T-cell (primary cell): Measurements from ENCODE around the gene RHOBTB1. TPM values are rescaled to one million over a fixed set of nuclear protein-coding genes. Genes with fewer than 3 reads are reported as not detected.

Experiments
- ATAC-seq, 4 experiments: fragments of 200-7000 bp in 3 of 4; fragments of 150-1000 bp in 1 of 4; cut with Tn5 transposase; replicated peaks in 1 of 4; 1 replicate in 3 of 4; 2 replicates in 1 of 4; pipeline ENCODE4 v1.10.0; 2021; ENCODE audit warnings: moderate library complexity in 3 of 4, mild to moderate bottlenecking in 2 of 4, moderate number of reproducible peaks in 1 of 4
- CTCF ChIA-PET, 2 donors: fragments of 300-600 bp; sonication (Branson Sonifier 250); formaldehyde crosslinking; loops; one replicate each; lab custom pipeline; 2022; ENCODE audit warnings: antibody characterized with exemption in 2 of 2; lab: Charles Lee
- POLR2A ChIA-PET, 2 donors: fragments of 300-600 bp; sonication (Branson Sonifier 250); formaldehyde crosslinking; loops; one replicate each; lab custom pipeline; 2022; ENCODE audit warnings: antibody characterized with exemption in 2 of 2; lab: Charles Lee
- DNase-seq, 35 experiments: peaks; one replicate each; pipeline versions ENCODE4 v3.0.0 to v3.0.0-alpha.2; 2013 to 2023
- H3K27ac ChIP-seq: one replicate; pipeline ENCODE4 v1.5.1; 2013; ENCODE audit warnings: low read length
- H3K27me3 ChIP-seq, 2 experiments: replicated peaks in 1 of 2; 1 replicate in 1 of 2; 2 replicates in 1 of 2; pipeline versions ENCODE4 v1.6.1 to v1.7.0; 2013; ENCODE audit warnings: low read length in 1 of 2, mixed read lengths in 1 of 2; ENCODE audit not compliant: control insufficient read depth in 2 of 2, insufficient read depth in 2 of 2; ENCODE audit errors: extremely low read depth in 1 of 2
- H3K36me3 ChIP-seq, 2 donors: 1 replicate in 1 of 2; 2 replicates in 1 of 2; pipeline versions ENCODE4 v1.6.1 to v1.7.0; 2013; ENCODE audit warnings: low read length in 1 of 2; ENCODE audit not compliant: control insufficient read depth in 2 of 2, insufficient read depth in 1 of 2; ENCODE audit errors: extremely low read depth in 1 of 2
- H3K4me1 ChIP-seq, 2 experiments: 1 replicate in 1 of 2; 2 replicates in 1 of 2; pipeline versions ENCODE4 v1.6.1 to v1.7.0; 2013; ENCODE audit warnings: low read length in 2 of 2, mixed read lengths in 1 of 2; ENCODE audit not compliant: insufficient read depth in 2 of 2, control insufficient read depth in 1 of 2; ENCODE audit errors: extremely low read depth in 1 of 2
- H3K4me3 ChIP-seq, 2 donors: 1 replicate in 1 of 2; 2 replicates in 1 of 2; pipeline versions ENCODE4 v1.5.1 to v1.7.0; 2013; ENCODE audit warnings: mild to moderate bottlenecking in 2 of 2, low read length in 1 of 2, moderate library complexity in 1 of 2; ENCODE audit not compliant: control insufficient read depth in 1 of 2; ENCODE audit errors: extremely low read depth in 1 of 2
- H3K9me3 ChIP-seq: 2 replicates; pipeline ENCODE4 v1.7.0; 2013
- H3K27ac Mint-ChIP-seq, 2 donors: one replicate each; pipeline ENCODE4 v1.8.0; 2020 to 2021; ENCODE audit warnings: mild to moderate bottlenecking in 2 of 2, mixed read lengths in 2 of 2
- H3K27me3 Mint-ChIP-seq, 2 donors: one replicate each; pipeline ENCODE4 v1.8.0; 2021 to 2022; ENCODE audit warnings: mixed read lengths in 2 of 2
- H3K36me3 Mint-ChIP-seq: one replicate; pipeline ENCODE4 v1.8.0; 2021; ENCODE audit warnings: mixed read lengths
- H3K4me1 Mint-ChIP-seq, 3 donors: one replicate each; pipeline ENCODE4 v1.8.0; 2020 to 2022; ENCODE audit warnings: mixed read lengths in 3 of 3, mild to moderate bottlenecking in 1 of 3
- H3K4me3 Mint-ChIP-seq, 3 donors: one replicate each; pipeline ENCODE4 v1.8.0; 2020 to 2022; ENCODE audit warnings: mild to moderate bottlenecking in 3 of 3, mixed read lengths in 3 of 3, moderate library complexity in 3 of 3
- H3K9me3 Mint-ChIP-seq, 3 donors: one replicate each; pipeline ENCODE4 v1.8.0; 2020 to 2022; ENCODE audit warnings: mixed read lengths in 3 of 3
- WGBS: methylation state at CpG from one replicate; pipeline ENCODE4 v1.1.5; 2013; ENCODE audit warnings: missing lambda C conversion rate; ENCODE audit not compliant: insufficient coverage; 5-methylcytosine and 5-hydroxymethylcytosine counted together
- total RNA-seq, 35 experiments: library from RNA in 6 of 35; stranded (reverse) in 6 of 35; fragments of 120-200 nt in 1 of 35; gene quantifications; one replicate each; pipeline versions ENCODE4 v1.2.1 to v1.2.4 and lab custom pipeline; 2013 to 2026

RHOBTB1 gene
- total RNA-seq, 5 donors from 2014 or later (not counting 1 experiment from before 2014, with no cell fraction given) = 0.09 to 0.75 (median 0.34) TPM; not detected in 1

GRCh38 chr10:60890811-60891210, 53.2 kb downstream of the RHOBTB1 start:
- no peaks in the 10 kb centered on the region for H3K4me1 ChIP-seq
- no CpG with 5 or more reads among the region's 1 CpG for WGBS
- CTCF ChIA-PET = no interaction called here

DNA sequence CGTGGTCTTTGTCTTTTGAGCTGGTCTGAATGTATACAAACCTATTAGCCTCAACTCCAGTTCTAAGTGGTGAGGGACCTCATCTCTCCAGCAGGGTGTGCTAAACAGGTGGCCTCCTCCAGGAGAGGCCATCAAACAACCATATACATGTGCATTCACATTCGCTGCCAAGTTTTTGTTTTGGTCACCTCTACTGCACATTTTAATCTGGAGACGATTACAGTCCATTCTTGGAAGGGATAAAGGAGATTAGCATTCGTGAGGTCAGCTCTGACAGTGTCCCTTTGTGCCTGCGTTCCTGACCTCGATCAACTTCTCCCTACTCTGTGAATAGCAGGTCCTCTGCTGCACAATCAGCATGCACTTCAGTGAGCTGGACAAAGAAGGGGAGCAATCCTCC, 60.8 kb downstream of the RHOBTB1 start:
- Mint-ChIP-seq H3K36me3 (no peaks in the 10 kb centered on the region), H3K27me3 (peaks cover 0 to 3% of the 10 kb centered on the region in 2 donors), H3K4me1 (no peaks in the 10 kb centered on the region), H3K4me3 (no peak overlapping the region), H3K27ac (no peak overlapping the region), H3K9me3 (no peaks in the 10 kb centered on the region)
- WGBS = 85% methylated on average over 2 of the region's 6 CpGs
- Histone ChIP-seq H3K27ac (no peak overlapping the region), H3K9me3 (no peaks in the 10 kb centered on the region), H3K4me3 (no peak overlapping the region), H3K27me3 (peaks cover 0 to 2% of the 10 kb centered on the region in 2 experiments), H3K36me3 (no peaks in the 10 kb centered on the region), H3K4me1 (no peaks in the 10 kb centered on the region)
- ChIA-PET POLR2A (no interaction called here), CTCF (no interaction called here)
- DNase-seq (peak in 1 of 35 experiments; percentile 3), ATAC-seq (no peak)

More at GRCh38 chr10:60890811-60891210, 53.2 kb downstream of the RHOBTB1 start:
- POLR2A ChIA-PET = no interaction called here
- Histone ChIP-seq H3K27me3 (peaks cover 0 to 8% of the 10 kb centered on the region in 2 experiments), H3K27ac (no peak overlapping the region), H3K36me3 (no peaks in the 10 kb centered on the region), H3K9me3 (no peaks in the 10 kb centered on the region), H3K4me3 (no peak overlapping the region)
- H3K27ac Mint-ChIP-seq = no peak overlapping the region
- H3K4me1 Mint-ChIP-seq = no peaks in the 10 kb centered on the region
- no peaks in the 10 kb centered on the region for H3K36me3 Mint-ChIP-seq
- peaks cover 7 to 14% of the 10 kb centered on the region in 2 donors for H3K27me3 Mint-ChIP-seq
- H3K9me3 Mint-ChIP-seq = no peaks in the 10 kb centered on the region
- DNase-seq (no peak), ATAC-seq (no peak)
- H3K4me3 Mint-ChIP-seq = no peak overlapping the region

- Histone ChIP-seq H3K27ac (no peak overlapping the region), H3K9me3 (no peaks in the 10 kb centered on the region), H3K27me3 (peaks cover 0 to 4% of the 10 kb centered on the region in 2 experiments), H3K4me1 (no peaks in the 10 kb centered on the region), H3K4me3 (no peak overlapping the region), H3K36me3 (no peaks in the 10 kb centered on the region)
- Mint-ChIP-seq H3K9me3 (no peaks in the 10 kb centered on the region), H3K27ac (no peak overlapping the region), H3K4me3 (no peak overlapping the region), H3K4me1 (no peaks in the 10 kb centered on the region), H3K36me3 (no peaks in the 10 kb centered on the region), H3K27me3 (peaks cover 0 to 9% of the 10 kb centered on the region in 2 donors)
- ATAC-seq (no peak), DNase-seq (no peak)
- WGBS = no CpG with 5 or more reads among the region's 3 CpGs
- ChIA-PET POLR2A (no interaction called here), CTCF (no interaction called here)
Measured at GRCh38 chr10:60878224-60878623, 65.8 kb downstream of the RHOBTB1 start.

DNA sequence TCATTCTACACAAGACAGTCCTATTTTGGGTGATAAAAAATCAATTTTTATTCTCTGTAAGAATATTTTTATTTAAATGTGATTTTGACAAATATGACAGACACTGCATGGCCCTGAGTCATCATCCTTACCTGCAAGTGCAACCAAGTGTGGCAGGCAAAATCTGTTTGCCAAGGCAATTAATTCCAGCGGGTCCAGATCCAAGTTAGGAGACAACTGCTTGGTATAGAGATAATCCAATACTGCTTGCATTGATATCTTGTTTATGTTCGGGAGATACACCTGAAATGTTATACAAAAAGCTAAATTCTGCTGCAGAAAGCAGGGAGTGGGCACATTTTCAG, 66.2 kb downstream of the RHOBTB1 start:
- Histone ChIP-seq H3K9me3 (no peaks in the 10 kb centered on the region), H3K4me1 (no peaks in the 10 kb centered on the region), H3K27ac (no peak overlapping the region), H3K36me3 (no peaks in the 10 kb centered on the region), H3K4me3 (no peak overlapping the region), H3K27me3 (peaks cover 0 to 4% of the 10 kb centered on the region in 2 experiments)
- Mint-ChIP-seq H3K9me3 (no peaks in the 10 kb centered on the region), H3K36me3 (no peaks in the 10 kb centered on the region), H3K4me3 (no peak overlapping the region), H3K27me3 (peaks cover 0 to 9% of the 10 kb centered on the region in 2 donors), H3K4me1 (no peaks in the 10 kb centered on the region), H3K27ac (no peak overlapping the region)
- DNase-seq (no peak), ATAC-seq (no peak)
- WGBS = 95% methylated on average over 2 of the region's 2 CpGs
- ChIA-PET POLR2A (no interaction called here), CTCF (no interaction called here)

DNA sequence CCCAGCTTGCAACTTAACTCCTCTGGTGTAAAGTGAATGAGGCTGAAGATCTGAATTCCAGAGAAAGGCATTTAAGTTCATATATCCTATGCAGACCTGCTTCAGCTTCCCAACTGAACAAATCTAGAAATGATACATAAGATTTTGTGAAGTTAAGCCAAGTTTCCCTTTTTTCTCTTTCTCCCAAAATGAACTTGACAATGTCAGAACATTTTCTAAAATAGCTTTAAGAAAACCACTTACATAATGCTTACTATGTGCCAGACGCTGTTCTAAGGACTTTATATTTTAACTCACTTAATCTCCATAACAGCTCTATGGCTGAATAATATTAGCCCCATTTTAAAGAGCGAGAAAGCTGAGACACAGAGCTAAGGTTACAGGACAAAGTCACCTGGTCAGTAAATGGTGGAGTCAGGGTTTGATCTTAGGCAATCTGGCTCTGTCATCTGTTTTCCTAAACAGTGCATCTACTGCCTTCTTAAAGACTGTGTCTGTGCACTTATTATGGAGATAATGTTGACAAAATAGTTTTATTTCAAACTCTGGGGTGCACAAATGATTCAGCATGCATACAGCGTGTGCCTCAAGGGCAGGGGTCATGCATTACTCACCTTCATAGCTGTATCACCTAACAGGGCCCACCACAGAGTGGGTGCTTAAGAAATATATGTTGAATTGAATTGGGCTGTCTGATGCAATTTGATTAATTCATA, 66.8 kb downstream of the RHOBTB1 start:
- H3K27ac Mint-ChIP-seq = no peak overlapping the region
- peaks cover 0 to 9% of the 10 kb centered on the region in 2 donors for H3K27me3 Mint-ChIP-seq
- no peaks in the 10 kb centered on the region for H3K9me3 Mint-ChIP-seq
- no peak overlapping the region for H3K4me3 ChIP-seq
- no peak for DNase-seq
- no peak overlapping the region for H3K4me3 Mint-ChIP-seq
- H3K27me3 ChIP-seq = peaks cover 0 to 4% of the 10 kb centered on the region in 2 experiments
- no peaks in the 10 kb centered on the region for H3K4me1 Mint-ChIP-seq
- H3K27ac ChIP-seq = no peak overlapping the region
- no CpG with 5 or more reads among the region's 3 CpGs for whole genome bisulfite sequencing
- H3K36me3 Mint-ChIP-seq = no peaks in the 10 kb centered on the region
- CTCF ChIA-PET = no interaction called here
- ATAC-seq = no peak
- no peaks in the 10 kb centered on the region for H3K9me3 ChIP-seq
- no peaks in the 10 kb centered on the region for H3K36me3 ChIP-seq
- no peaks in the 10 kb centered on the region for H3K4me1 ChIP-seq
- POLR2A ChIA-PET = no interaction called here

- ATAC-seq = no peak
- Histone ChIP-seq H3K9me3 (no peaks in the 10 kb centered on the region), H3K27me3 (peaks cover 0 to 4% of the 10 kb centered on the region in 2 experiments), H3K27ac (no peak overlapping the region), H3K4me3 (no peak overlapping the region), H3K4me1 (no peaks in the 10 kb centered on the region), H3K36me3 (no peaks in the 10 kb centered on the region)
- Mint-ChIP-seq H3K27ac (no peak overlapping the region), H3K36me3 (no peaks in the 10 kb centered on the region), H3K4me1 (no peaks in the 10 kb centered on the region), H3K4me3 (no peak overlapping the region), H3K9me3 (no peaks in the 10 kb centered on the region), H3K27me3 (peaks cover 0 to 9% of the 10 kb centered on the region in 2 donors)
- POLR2A ChIA-PET = no interaction called here
- no peak for DNase-seq
- CTCF ChIA-PET = no interaction called here
- WGBS = no CpG with 5 or more reads among the region's 4 CpGs
Measured at GRCh38 chr10:60873758-60874157, 70.2 kb downstream of the RHOBTB1 start.
